ENCODE data around the gene CMKLR1.

DNA sequence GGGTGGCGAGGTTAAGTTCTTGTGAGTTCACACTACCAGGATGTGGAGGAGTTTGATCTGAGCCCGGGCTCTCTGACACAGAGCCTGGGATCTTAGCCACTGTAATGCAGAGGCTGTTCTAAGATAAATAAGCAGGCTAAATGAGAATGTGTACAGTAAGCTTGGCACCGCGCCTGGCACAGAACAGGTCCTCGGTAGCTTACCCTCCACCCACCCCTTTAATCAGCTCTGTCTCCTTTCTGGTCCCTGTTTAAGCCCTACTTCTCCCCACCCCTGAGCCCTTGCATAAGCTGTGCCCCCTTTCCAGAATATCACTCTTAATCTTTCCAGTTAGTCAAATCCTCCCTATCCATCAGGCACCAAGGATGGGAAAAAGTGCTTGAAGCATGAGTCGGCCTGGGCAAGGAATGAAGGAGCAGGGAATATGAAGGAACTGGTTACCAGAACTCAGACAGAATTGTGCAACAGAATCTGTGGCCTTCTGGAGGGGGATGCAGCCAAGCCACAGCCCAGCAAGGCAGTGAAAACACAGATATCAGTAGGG, 32.8 kb upstream of the CMKLR1 start:
- TF ChIP-seq JUND (IDR thresholded peaks at IDR 0.05): no peak
- TF ChIP-seq, protein P1, sequence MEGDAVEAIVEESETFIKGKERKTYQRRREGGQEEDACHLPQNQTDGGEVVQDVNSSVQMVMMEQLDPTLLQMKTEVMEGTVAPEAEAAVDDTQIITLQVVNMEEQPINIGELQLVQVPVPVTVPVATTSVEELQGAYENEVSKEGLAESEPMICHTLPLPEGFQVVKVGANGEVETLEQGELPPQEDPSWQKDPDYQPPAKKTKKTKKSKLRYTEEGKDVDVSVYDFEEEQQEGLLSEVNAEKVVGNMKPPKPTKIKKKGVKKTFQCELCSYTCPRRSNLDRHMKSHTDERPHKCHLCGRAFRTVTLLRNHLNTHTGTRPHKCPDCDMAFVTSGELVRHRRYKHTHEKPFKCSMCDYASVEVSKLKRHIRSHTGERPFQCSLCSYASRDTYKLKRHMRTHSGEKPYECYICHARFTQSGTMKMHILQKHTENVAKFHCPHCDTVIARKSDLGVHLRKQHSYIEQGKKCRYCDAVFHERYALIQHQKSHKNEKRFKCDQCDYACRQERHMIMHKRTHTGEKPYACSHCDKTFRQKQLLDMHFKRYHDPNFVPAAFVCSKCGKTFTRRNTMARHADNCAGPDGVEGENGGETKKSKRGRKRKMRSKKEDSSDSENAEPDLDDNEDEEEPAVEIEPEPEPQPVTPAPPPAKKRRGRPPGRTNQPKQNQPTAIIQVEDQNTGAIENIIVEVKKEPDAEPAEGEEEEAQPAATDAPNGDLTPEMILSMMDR (IDR thresholded peaks at IDR 0.05; ENCODE audit: low read depth, low read length, missing input control): no peak
- no peak for TF ChIP-seq SP1 (IDR thresholded peaks at IDR 0.05)
- no peak for TF ChIP-seq GABPA (IDR thresholded peaks at IDR 0.05 in 1 of 2, conservative IDR thresholded peaks at IDR 0.05 in 1 of 2)
- TF ChIP-seq, protein P2, sequence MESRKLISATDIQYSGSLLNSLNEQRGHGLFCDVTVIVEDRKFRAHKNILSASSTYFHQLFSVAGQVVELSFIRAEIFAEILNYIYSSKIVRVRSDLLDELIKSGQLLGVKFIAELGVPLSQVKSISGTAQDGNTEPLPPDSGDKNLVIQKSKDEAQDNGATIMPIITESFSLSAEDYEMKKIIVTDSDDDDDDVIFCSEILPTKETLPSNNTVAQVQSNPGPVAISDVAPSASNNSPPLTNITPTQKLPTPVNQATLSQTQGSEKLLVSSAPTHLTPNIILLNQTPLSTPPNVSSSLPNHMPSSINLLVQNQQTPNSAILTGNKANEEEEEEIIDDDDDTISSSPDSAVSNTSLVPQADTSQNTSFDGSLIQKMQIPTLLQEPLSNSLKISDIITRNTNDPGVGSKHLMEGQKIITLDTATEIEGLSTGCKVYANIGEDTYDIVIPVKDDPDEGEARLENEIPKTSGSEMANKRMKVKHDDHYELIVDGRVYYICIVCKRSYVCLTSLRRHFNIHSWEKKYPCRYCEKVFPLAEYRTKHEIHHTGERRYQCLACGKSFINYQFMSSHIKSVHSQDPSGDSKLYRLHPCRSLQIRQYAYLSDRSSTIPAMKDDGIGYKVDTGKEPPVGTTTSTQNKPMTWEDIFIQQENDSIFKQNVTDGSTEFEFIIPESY (IDR thresholded peaks at IDR 0.05): no peak
- TF ChIP-seq TAF1 (conservative IDR thresholded peaks at IDR 0.05): no peak
- TF ChIP-seq, protein P3, sequence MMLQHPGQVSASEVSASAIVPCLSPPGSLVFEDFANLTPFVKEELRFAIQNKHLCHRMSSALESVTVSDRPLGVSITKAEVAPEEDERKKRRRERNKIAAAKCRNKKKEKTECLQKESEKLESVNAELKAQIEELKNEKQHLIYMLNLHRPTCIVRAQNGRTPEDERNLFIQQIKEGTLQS (IDR thresholded peaks at IDR 0.05): no peak
- no peak for TF ChIP-seq RAD21 (IDR thresholded peaks at IDR 0.05)

All from liver (tissue), 3 donors.